ENCODE measurements around the gene MRGPRD. TPM values are rescaled to one million over a fixed set of nuclear protein-coding genes. Genes with fewer than 3 reads are reported as not detected.

The MRGPRD gene
- total and polyA plus RNA-seq, 2 donors (not counting 1 experiment from before 2014, with no cell fraction given) = not detected

- Histone ChIP-seq H2AFZ (ENCODE audit: low read length) (no peak overlapping the region), H3K9ac (ENCODE audit: insufficient read depth, low read length) (no peak overlapping the region), H3K4me1 (ENCODE audit: control insufficient read depth, extremely low read depth, insufficient read depth, low read length) (no peaks in the 10 kb centered on the region), H3K27ac (ENCODE audit: insufficient read depth, low read length) (no peak overlapping the region), H4K20me1 (ENCODE audit: control insufficient read depth, extremely low read depth, insufficient read depth, low read length) (no peaks in the 10 kb centered on the region), H3K27me3 (ENCODE audit: control insufficient read depth, insufficient read depth, low read length) (no peaks in the 10 kb centered on the region), H3K4me2 (ENCODE audit: extremely low read depth, insufficient read depth, low read length) (no peak overlapping the region), H3K79me2 (ENCODE audit: control insufficient read depth, insufficient read depth, low read length) (no peaks in the 10 kb centered on the region), H3K36me3 (ENCODE audit: control insufficient read depth, insufficient read depth, low read length) (peaks cover 20% of the 10 kb centered on the region), H3K4me3 (replicated peaks in 1 of 4; ENCODE audit: control extremely low read depth in 1 of 4, insufficient read depth in 1 of 4, low read depth in 3 of 4, low read length in 4 of 4) (no peak overlapping the region), H3K9me3 (ENCODE audit: control insufficient read depth, insufficient read depth, low read depth, low read length) (no peaks in the 10 kb centered on the region)
- TF ChIP-seq CTCF (conservative IDR thresholded peaks at IDR 0.05 in 1 of 2, IDR thresholded peaks at IDR 0.05 in 1 of 2; ENCODE audit: low read depth in 1 of 2, low read length in 2 of 2) (no peak), EZH2 (IDR thresholded peaks at IDR 0.05; ENCODE audit: low read length, missing control alignments) (no peak)
- DNase-seq (ENCODE audit: low read depth in 2 of 2) = no peak
Measured at GRCh38 chr11:68935516-68936357, 45.0 kb downstream of the MRGPRD start.

- H3K9ac ChIP-seq (ENCODE audit: insufficient read depth, low read length) = no peak overlapping the region
- no peak overlapping the region for H3K4me3 ChIP-seq (replicated peaks in 1 of 4; ENCODE audit: control extremely low read depth in 1 of 4, insufficient read depth in 1 of 4, low read depth in 3 of 4, low read length in 4 of 4)
- H3K27me3 ChIP-seq (ENCODE audit: control insufficient read depth, insufficient read depth, low read length) = no peaks in the 10 kb centered on the region
- H3K79me2 ChIP-seq (ENCODE audit: control insufficient read depth, insufficient read depth, low read length) = no peaks in the 10 kb centered on the region
- H3K27ac ChIP-seq (ENCODE audit: insufficient read depth, low read length) = no peak overlapping the region
- DNase-seq (ENCODE audit: low read depth in 2 of 2) = no peak
- no peaks in the 10 kb centered on the region for H3K4me1 ChIP-seq (ENCODE audit: control insufficient read depth, extremely low read depth, insufficient read depth, low read length)
- peaks cover 20% of the 10 kb centered on the region for H3K36me3 ChIP-seq (ENCODE audit: control insufficient read depth, insufficient read depth, low read length)
- TF ChIP-seq CTCF (conservative IDR thresholded peaks at IDR 0.05 in 1 of 2, IDR thresholded peaks at IDR 0.05 in 1 of 2; ENCODE audit: low read depth in 1 of 2, low read length in 2 of 2) (no peak), EZH2 (IDR thresholded peaks at IDR 0.05; ENCODE audit: low read length, missing control alignments) (no peak)
- no peak overlapping the region for H2AFZ ChIP-seq (ENCODE audit: low read length)
- no peak overlapping the region for H3K4me2 ChIP-seq (ENCODE audit: extremely low read depth, insufficient read depth, low read length)
- no peaks in the 10 kb centered on the region for H3K9me3 ChIP-seq (ENCODE audit: control insufficient read depth, insufficient read depth, low read depth, low read length)
- no peaks in the 10 kb centered on the region for H4K20me1 ChIP-seq (ENCODE audit: control insufficient read depth, extremely low read depth, insufficient read depth, low read length)
Measured at GRCh38 chr11:68935066-68935465, 45.7 kb downstream of the MRGPRD start.

GRCh38 chr11:68934666-68935065 lies 46.1 kb downstream of the MRGPRD start:
- no peak overlapping the region for H2AFZ ChIP-seq (ENCODE audit: low read length)
- H3K27ac ChIP-seq (ENCODE audit: insufficient read depth, low read length) = no peak overlapping the region
- peaks cover 18% of the 10 kb centered on the region for H3K36me3 ChIP-seq (ENCODE audit: control insufficient read depth, insufficient read depth, low read length)
- no peaks in the 10 kb centered on the region for H3K4me1 ChIP-seq (ENCODE audit: control insufficient read depth, extremely low read depth, insufficient read depth, low read length)
- TF ChIP-seq EZH2 (IDR thresholded peaks at IDR 0.05; ENCODE audit: low read length, missing control alignments) (no peak), CTCF (conservative IDR thresholded peaks at IDR 0.05 in 1 of 2, IDR thresholded peaks at IDR 0.05 in 1 of 2; ENCODE audit: low read depth in 1 of 2, low read length in 2 of 2) (no peak)
- no peak overlapping the region for H3K4me2 ChIP-seq (ENCODE audit: extremely low read depth, insufficient read depth, low read length)
- H3K79me2 ChIP-seq (ENCODE audit: control insufficient read depth, insufficient read depth, low read length) = no peaks in the 10 kb centered on the region
- no peaks in the 10 kb centered on the region for H3K27me3 ChIP-seq (ENCODE audit: control insufficient read depth, insufficient read depth, low read length)
- H3K9ac ChIP-seq (ENCODE audit: insufficient read depth, low read length) = no peak overlapping the region
- no peak for DNase-seq (ENCODE audit: low read depth in 2 of 2)
- H3K9me3 ChIP-seq (ENCODE audit: control insufficient read depth, insufficient read depth, low read depth, low read length) = no peaks in the 10 kb centered on the region
- H3K4me3 ChIP-seq (replicated peaks in 1 of 4; ENCODE audit: control extremely low read depth in 1 of 4, insufficient read depth in 1 of 4, low read depth in 3 of 4, low read length in 4 of 4) = no peak overlapping the region
- H4K20me1 ChIP-seq (ENCODE audit: control insufficient read depth, extremely low read depth, insufficient read depth, low read length) = no peaks in the 10 kb centered on the region

All from fibroblast of lung (primary cell).